ENCODE results near the gene UBE2D4. TPM values are rescaled to one million over a fixed set of nuclear protein-coding genes. Genes with fewer than 3 reads are reported as not detected.
"Not testable (repeated sequence)": the region's sequence is repeated elsewhere in the genome, so short reads cannot be mapped to it uniquely, and the experiment has no call there.

Gene UBE2D4
- total RNA-seq (2014; rRNA removed; shearing (Covaris generic)) = 39.8 and 46.2 TPM in 2 replicates

DNA sequence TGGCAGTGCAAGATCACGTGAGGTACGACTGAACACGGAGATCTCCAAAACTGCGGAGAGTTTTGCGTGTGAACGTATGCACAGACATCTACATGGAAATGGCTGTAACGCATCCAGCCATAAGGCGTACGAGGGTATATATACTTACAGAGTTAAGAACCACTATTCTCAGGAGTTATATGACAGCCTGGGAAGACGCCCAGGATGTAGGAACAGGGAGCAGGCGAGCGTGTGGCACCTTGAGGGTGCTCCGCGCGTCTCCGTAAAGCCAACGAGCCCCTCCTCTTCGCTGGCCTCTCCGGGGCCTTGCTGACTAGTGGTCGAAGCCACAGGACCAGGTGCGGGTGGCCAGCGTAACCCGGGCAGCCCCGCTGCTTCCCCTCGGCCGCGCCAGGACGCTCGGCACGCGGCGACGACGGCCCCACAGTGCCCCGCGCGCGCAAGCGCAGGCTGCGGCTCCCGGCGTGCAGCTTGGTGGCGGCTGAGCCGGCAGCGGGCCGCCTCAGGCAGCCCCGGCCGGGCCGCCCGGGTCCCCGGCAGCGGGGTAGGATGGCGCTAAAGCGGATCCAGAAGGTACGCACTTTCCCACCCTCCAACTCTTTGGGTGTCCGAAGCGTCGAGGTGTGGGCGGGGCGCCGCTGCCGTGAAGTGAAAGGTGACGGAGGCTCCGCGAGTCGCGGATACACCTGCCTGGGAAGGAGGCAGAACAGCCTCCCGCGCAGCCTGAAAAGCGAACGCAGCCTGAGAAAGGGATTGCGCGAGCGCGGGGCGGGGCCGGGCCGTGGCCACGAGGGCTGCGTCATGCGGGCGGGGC, at the start of gene UBE2D4:
Gene UBE2D4 (plus strand): TSS at position 453 of the 814 bp plus-strand sequence. CDS start 97 bp downstream, at position 550.
- DNase-seq (ENCODE audit: low read depth) = peak; percentile 95

DNA sequence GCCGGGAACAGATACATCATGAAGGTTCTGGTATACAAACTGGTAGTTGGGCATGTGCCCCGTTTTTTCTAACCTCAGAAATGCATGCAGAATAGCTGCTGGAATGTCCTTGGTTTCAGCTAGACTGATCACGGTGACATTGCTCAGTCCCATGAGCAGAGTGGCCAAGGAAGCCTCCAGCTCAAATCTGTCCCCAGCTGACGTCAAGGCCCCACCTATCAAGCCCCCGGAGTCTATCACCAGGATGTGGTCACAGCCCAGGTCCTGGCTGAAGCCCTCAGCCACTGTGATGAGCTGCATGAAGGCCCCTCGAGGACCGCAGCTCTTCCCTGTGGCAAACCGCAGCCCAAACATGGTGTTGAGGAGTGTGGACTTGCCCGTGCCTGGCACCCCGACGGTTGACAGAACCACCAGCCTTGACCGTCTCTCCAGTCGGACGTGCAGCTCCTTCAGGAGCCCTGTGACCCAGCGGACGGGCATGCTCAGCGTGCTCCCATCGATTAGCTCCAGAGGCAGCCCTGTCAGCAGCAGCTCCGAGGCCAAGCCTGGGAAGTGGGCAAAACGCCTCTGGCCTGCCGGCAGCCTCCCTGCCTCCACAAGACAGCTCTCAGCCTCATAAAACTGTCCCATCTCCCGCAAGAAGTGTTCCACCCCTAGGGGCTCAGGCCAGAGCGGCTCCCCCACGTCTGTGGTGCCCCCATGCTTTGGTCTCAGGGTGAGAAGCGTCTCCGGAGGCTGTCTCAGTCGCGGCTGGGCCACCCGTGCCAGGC, 49.1 kb upstream of the UBE2D4 start:
- no peak for DNase-seq (ENCODE audit: low read depth)

DNA sequence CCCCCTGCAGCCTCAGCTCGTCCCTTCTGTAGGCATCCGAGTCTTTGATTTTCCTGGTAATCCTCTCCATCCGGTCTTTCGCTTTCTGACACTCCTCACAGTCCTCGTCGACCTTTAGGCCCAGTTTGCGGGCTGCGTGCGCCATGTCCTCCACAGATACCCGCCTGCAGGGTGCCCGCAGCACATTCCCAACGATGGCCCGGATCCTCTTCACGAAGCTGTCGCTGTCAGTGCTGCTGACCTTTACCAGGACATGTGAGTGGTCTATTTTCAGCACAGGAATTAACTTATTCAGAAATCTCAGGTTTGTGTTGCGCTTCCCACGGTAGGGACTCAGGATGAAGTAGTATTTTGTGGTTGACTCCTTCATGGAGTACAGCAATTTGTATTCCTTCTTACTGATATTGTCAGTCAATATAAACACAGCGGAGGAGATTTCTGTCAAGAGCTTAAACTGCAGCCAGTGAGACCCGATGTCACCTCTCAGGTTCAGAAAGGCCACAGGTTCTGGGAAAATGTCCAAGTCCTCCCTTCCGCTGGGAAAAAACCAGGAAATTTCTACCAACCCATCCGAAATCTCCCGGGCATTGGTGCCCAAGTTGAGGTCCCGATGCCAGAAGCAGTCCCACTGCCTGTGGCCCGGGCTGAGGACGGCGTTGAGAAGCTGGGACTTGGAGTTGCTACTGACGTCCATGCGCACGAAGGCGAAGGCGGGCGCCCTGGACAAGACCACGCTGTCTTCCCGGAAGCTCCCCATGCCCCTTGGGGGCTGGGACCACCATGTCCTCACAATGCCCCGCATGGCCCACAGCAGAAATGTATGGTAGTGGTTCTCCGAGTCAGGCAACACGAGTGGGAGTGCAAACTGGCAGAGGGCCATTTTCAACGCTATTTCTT, 48.0 kb upstream of the UBE2D4 start:
- no peak for DNase-seq (ENCODE audit: low read depth)

DNA sequence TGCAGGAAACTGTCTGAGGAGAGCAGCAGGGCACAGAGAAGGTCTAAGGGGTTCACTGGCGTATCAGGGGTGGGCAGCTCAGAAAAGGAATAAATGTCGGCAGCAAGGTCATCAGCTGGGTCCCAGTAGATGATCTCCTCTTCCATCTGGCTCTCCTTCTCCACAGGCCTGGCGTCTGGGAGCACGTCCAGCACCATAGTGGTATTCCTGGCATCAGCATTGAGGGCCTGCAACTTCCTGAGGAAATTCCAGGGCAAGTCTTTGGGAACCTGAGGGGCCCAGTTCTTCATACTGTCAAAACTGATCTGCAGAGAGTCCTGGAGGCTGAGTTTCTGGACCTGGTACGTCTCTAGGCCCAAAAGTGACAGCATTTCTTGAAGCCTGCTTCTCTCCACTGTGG, 47.4 kb upstream of the UBE2D4 start:
- DNase-seq (ENCODE audit: low read depth) = no peak

DNA sequence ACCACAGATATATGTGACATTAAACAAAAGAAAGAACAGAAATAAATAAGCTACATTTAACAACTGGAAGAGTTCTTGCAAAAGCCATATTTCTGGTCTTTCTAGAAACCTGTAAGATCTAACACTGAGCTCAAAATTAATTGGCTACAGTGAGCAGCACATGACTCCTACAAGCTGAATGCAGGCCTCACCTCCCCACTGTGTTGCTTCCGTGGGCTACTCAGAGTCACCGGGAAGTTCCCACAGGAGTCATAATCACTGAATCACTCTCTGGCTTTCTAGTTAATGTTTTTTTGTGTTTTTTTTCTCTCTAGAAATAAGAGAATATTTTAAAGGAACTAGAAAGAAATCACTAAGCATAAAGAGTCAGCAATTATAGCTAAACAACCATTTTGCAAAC, 46.8 kb upstream of the UBE2D4 start:
- DNase-seq (ENCODE audit: low read depth) = peak; percentile 83

DNA sequence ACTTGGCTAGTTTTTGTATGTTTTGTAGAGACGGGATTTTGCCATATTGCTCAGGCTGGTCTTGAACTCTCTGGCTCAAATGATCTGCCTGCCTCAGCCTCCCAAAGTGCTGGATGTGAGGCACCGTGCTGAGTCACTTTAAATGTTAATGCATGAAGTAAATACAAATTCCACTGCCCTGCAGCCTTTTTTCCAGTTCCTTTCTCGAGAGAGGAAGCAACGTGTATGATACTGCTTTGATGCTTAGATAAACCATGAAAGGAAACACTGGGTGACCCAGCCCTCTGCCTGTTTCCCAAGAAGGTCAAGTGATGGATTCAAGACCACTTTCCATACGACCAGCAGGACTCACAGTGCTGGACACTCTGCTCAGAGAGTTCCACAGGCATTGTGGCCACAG, 45.6 kb upstream of the UBE2D4 start:
- no peak for DNase-seq (ENCODE audit: low read depth)

DNA sequence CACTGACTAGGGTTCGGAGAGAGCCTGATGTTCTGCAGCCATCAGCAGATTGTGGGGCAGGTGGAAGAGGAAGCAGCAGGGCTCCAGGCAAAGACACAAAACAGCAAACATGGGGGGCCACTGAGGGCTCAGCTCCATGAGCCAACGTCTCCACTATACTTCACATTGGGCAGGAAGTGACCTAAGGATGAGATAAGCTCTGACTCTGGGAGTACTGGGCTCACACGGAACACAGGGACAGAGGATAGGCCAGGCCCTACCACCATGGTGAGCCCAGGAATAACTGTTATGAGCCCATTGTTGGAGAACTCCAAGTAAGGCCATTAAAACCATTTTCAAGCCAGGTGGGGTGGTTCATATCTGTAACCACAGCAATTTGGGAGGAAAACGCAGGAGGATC, 42.0 kb upstream of the UBE2D4 start:
- DNase-seq (ENCODE audit: low read depth) = peak; percentile 51

DNA sequence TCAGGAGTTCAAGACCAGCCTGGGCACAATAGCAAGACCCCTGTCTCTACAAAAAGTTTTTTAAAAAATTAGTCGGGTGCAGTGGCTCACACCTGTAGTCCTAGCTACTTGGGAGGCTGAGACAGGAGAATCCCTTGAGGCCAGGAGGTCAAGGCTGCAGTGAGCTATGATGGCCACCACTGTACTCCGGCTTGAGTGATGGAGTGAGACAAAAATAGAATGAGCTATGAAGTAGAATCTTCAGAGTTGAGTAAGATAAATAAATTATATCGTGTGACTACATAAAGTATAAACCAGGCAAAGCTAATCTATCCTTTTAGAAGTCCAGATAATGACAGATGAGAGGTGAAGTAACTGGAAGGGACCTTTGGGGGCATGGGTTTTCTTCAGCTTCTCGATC, 41.6 kb upstream of the UBE2D4 start:
- no peak for DNase-seq (ENCODE audit: low read depth)

DNA sequence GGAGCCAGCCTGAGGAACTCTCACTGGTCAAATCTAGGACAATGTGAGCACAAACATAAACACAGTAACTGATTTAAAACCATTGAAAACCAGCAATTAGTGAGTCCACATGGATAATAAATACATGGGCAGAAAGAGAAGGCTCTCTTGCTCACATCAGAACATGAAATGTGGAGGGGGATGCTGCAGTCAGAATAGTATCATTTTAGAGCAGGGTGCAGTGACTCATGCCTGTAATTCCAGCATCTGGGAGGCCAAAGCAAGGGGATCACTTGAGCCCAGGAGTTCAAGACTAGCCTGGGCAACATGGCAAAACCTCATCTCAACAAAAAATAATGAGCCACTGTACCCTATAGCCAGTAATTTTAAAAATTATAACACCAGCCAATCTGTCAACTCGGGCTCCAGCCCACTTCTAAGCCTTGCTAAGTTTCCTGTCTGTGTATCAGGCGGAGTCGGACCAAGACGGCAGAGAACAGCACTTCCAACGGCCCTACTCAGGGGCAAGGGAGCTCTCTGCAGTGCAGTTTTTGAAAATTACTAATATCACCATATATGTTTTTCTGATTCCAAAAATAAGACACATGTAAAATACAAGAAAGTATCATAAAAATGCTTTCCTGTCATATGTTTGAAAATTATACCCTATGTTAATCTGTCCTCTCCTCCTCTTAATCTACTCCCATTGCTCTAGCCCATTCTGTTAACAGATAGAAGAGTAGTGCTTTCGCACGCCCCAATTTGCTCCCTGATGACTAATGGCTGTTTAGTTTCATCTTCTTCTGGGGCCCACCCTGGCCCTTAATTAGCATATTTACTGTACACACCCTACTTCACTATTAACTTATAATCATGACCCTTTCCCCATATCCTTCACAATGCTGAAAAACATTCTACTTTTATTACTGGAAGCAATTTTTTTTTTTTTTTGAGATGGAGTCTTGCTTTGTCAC, 37.0 kb upstream of the UBE2D4 start:
- peak; percentile 54 for DNase-seq (ENCODE audit: low read depth)

DNA sequence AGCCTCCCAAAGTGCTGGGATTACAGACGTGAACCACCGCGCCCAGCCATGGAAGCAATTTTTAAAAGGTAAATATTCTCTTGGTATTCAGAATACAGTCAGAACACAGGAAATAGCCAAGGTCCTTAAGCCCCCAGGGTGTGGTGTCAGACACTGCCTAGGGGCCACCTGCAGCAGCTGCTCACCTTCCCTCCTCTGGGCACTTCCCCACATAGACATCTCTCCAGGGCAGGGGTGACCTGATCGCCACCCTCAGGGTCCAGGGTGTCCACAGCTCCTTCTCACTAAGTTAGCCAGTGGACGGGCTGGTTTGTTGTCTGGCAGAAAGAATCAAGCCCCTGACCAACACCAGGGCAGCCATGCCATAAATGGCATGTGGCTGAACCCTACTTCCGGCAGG, 35.8 kb upstream of the UBE2D4 start:
- DNase-seq (ENCODE audit: low read depth) = no peak

DNA sequence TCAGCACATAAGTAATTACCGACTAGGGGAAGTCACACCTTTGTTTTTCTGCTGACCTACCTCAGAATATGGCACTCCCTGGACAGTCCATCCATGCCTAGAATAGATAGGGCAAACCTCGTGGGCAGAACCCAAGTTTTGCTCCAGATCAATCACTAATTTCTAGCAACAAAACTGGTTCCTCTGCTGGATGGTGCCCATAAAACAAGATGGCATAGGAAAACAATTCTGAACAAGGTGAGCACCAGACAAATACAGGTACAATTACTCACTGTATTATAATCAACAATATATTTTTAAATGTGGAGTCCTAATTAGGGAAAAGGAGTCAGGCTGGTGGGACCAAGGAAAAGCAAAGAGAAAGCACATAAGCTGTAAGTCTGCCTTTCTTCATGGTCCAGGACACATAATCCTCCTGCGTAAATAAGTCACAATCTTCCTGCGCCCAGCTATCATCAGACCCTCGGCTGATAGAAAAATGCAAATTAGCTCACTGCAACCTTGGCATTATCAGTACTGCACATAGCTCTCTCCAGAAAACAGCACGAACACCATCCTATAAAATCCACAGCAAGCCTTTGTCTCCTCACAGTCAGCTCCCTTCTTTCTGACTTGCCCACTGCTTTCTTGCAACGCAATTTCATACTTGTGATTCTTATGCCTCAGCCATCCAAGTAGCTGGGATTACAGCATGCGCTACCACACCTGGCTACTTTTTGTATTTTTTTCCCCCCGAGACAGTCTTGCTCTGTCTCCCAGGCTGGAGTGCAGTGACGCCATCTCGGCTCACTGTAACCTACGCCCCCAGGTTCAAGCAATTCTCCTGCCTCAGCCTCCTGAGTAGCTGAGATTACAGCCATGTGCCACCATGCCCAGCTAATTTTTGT, 34.9 kb upstream of the UBE2D4 start:
- DNase-seq (ENCODE audit: low read depth) = no peak

DNA sequence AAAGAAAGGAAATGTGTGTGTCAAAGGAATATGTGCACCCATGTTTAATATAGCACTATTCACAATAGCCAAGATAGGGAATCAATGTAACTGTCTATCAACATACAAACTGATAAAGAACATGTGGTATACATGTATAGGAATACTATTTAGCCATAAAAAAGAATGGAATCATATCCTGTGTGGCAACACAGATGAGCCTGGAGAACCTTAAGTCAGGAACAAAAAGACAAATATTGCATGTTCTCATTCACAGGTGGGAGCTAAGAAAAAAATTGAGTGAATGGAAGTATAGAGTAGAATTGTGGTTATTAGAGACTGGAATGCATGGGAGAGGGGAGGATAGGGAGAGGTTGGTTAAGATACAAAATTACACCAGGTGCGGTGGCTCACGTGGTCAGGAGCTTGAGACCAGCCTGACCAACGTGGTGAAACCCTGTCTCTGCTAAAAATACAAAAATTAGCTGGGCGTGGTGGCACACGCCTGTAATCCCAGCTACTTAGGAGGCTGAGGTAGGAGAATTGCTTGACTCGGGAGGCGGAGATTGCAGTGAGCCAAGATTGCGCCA, 30.3 kb upstream of the UBE2D4 start:
- no peak for DNase-seq (ENCODE audit: low read depth)

DNA sequence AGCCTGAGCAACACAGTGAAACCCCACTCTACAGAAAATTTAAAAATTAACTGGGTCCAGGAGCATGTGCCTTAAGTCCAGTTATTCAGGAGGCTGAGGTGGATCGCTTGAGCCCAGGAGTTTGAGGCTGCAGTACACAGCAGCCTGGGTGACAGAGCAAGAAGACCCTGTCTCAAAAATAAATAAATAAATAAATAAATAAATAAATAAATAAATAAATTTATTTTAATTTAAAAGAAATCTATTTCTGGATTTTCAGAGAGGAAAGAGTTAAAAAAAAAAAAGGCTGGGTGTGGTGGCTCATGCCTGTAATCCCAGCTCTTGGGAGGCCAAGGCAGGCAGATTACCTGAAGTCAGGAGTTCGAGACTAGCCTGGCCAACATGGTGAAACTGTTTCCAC, 27.7 kb upstream of the UBE2D4 start:
- DNase-seq (ENCODE audit: low read depth) = not testable (repeated sequence)

DNA sequence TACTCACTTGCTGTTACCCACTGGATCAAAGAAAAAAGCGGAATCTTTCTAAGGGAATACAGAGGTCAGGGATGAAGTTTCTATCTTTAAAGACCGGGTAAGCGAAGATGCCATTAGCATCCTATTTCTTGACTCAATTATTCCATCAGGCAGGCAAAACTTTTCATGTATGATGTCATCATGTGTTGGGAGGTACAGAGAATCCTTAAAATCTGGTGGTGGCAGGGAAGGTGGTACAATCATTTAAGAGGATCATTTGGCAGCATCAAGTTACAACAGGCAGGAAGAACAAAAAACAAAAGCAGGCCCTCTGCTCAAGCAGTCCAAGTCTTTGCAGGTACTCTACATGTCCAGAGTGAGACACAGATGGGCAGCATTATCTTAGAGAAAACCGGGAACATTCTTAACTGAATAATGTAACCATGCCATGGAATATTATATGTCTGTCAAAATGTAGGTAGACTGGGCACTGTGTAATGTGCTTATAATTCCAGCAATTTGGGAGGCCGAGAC, 23.6 kb upstream of the UBE2D4 start:
- no peak for DNase-seq (ENCODE audit: low read depth)

DNA sequence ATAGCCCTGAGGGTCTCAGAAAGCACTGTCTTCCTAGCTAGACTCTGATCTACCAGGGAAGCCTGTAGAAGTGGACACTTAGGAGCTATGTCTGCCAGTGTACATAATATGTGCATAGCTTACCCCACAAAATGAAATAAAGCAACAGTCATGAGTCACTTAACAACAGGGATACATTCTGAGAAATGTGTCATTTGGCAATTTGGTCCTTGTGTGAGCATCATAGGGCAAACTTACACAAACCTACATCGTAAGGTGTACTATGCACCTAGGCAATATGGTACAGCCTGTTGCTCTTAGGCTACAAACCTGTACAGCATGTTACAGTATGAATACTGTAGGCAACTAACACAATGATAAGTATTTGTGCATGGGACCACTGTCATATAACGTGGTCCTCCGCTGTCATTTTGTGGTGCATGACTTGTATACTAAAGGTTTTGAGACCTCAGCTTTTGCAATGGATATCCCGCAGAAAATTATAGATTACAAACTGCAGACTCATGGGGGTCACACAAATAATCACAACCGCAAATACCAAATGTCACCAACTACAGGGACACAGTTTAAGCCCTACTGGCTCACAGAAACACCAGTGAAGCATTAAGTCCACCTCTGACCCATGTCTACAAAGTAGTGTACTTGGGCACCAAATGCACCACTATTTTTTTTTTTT, 21.6 kb upstream of the UBE2D4 start:
- DNase-seq (ENCODE audit: low read depth) = peak; percentile 30

DNA sequence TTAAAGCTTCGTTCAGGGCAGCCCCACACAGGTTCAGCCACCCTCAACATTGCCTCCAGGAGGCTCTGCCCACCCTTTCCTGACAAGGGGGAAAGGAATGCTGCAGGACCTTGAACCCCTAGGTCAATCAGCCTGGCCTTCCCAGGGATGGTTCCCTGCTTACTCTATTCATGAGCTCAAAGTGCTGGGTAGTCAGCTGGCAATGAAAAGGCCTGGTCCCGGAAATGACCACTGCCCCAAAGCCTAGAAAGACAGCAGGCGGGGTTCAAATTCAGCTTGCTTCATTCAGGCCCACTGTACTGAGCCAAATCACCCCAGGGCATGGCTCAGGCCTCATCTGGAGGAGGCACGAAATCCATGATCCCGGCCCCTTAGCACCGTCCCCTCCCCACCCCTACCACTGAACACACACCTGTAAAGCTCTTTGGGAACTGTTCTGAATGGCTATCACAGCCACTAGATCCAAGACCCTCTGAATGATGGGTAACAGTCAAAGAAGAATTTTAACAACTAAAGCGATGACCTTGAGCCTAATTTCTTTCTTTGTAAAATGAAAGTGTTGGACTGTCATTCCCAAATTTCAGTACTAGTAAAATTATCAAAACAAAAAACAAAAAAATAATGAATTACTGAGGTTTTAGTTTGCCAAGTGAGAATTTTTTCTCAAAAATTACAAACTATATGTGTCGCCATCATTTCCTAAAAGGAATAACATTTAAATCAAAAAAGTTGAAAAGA, 20.9 kb upstream of the UBE2D4 start:
- DNase-seq (ENCODE audit: low read depth) = peak; percentile 67

DNA sequence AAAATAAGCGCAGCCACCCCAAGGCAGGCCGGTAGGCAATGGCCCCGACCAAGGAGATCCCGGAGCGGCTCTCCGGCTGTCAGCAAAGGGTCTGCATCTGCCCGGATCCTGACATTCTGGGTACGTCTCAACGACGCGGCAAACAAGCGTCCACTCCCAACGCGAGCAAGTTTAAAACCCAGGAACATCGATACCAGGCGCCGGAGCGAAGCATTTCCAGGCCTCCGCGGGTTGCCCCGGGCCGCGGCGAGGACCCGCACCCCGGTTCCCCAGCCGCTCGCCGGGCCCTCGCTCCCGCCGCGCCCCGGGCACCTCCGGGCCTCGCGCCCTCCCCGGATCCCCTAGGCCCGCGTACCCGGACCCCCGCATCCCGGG, 20.3 kb upstream of the UBE2D4 start:
- peak; percentile 59 for DNase-seq (ENCODE audit: low read depth)
